Omental fat pad (tissue), 4 donors: ENCODE measurements around the gene TSPOAP1. TPM values are rescaled to one million over a fixed set of nuclear protein-coding genes. Genes with fewer than 3 reads are reported as not detected.

ENCODE experiments used
- ATAC-seq: fragments of 150-250 bp; one replicate; pipeline ENCODE4 v1.9.1; 2016; ENCODE audit warnings: mild to moderate bottlenecking, moderate library complexity; ENCODE audit not compliant: low FRiP score
- DNase-seq: peaks from one replicate; pipeline ENCODE4 v3.0.0-alpha.2; 2019; ENCODE audit warnings: low spot score
- total RNA-seq, 4 donors: library from RNA; depleted of rRNA; stranded (reverse); fragments of >200 nt; gene quantifications; one replicate each; pipeline ENCODE4 v1.1.0, GENCODE V29; 2016
- TF ChIP-seq, protein P1 (sequence below), 3 donors: fragments of 450-650 bp; IDR thresholded peaks; one replicate each; pipeline ENCODE4 v1.5.1; 2016 to 2017; ENCODE audit warnings: antibody characterized with exemption in 3 of 3, mild to moderate bottlenecking in 3 of 3, moderate library complexity in 2 of 3

The TSPOAP1 gene
- total RNA-seq, 4 donors from 2014 or later, result 1.9 to 13.6 (median 5.4) TPM

DNA sequence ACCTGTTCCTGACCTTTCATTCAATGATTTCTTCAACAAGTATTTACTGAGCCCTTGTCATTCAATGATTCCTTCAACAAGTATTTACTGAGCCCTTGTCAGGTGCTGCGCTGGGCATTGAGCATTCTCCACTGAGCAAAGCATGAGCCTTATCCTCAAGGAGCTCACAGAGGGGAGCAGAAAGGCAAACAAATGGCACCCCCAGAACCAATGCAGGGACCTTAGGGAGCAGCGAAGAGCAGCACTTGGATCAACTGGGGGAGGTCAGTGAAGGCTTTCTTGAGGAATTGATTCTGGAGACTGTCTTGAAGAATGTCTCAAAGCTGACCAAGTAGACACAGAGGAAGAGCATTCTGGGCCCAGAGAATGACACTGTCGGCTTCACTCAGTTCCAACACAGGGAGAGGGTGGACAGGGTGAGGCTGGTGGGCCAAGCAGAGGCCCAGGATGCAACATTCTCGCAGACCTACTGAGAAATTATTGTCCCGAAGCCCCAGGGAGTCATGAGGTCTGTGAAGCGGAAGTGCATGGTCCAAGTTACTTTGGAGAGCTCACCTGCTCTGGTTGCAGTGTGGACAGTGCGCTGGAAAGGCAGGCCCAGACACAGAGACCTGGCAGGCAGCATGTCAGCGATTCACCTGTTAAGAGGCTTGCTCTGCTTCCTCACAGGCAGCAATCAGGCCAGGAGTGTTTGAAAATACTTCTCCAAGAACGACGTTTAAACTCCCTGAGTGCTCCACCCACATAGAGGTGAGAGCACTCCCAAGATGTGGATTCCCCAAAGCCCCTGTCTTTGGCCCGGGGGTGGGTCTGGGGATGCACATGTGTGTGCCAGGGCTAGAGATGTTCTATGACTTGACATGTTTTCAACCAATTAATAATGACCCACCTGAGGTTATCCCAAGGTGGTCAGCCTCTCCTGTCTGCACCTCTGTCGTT lies 44.7 kb downstream of the TSPOAP1 start:
- DNase-seq, result no peak
- TF ChIP-seq, protein P1, sequence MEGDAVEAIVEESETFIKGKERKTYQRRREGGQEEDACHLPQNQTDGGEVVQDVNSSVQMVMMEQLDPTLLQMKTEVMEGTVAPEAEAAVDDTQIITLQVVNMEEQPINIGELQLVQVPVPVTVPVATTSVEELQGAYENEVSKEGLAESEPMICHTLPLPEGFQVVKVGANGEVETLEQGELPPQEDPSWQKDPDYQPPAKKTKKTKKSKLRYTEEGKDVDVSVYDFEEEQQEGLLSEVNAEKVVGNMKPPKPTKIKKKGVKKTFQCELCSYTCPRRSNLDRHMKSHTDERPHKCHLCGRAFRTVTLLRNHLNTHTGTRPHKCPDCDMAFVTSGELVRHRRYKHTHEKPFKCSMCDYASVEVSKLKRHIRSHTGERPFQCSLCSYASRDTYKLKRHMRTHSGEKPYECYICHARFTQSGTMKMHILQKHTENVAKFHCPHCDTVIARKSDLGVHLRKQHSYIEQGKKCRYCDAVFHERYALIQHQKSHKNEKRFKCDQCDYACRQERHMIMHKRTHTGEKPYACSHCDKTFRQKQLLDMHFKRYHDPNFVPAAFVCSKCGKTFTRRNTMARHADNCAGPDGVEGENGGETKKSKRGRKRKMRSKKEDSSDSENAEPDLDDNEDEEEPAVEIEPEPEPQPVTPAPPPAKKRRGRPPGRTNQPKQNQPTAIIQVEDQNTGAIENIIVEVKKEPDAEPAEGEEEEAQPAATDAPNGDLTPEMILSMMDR (IDR thresholded peaks at IDR 0.05), result no peak
- ATAC-seq, result no peak

DNA sequence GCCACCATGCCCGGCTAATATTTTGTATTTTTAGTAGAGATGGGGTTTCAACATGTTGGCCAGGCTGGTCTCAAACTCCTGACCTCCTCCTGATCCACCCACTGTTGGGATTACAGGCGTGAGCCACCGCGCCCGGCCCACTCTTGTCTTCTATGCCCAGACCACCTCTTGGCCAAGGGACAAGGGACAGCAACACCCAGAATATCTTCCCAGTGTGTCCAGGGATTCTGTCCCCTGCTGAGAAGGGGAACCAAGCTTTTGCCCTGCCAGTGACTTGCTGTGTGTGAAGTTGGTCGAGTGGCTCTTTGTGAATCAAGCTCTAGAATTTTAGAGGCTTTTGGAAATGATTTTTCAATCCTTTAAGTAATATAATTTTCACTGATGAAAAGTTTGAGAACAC lies 46.2 kb downstream of the TSPOAP1 start:
- DNase-seq (no peak), ATAC-seq (no peak)
- TF ChIP-seq, protein P1 (IDR thresholded peaks at IDR 0.05), result no peak

DNA sequence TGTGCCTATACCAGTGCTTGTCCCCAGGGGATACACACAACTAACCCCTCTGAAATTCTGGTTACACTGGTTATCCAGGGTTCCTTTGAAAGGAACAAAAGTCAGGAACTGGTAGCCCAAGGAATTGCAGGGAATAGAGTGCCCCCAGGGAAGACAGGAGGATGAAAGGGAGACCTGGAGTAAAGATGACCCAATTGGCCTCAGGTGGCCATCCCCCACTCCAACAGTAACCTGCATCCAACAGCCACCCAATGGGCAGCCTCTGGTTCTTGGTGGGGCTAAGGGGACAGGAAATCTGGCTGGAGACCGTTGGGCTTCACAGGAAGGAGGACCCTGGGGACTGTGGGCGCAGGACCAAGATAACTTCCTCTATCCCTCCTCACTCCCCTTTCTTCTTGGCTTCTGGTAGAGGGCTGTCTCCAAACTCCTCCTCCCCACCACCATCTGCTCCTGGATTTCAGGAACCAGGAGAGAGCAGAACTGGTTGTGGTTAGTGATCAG lies 47.0 kb downstream of the TSPOAP1 start:
- TF ChIP-seq, protein P1 (IDR thresholded peaks at IDR 0.05), result no peak
- DNase-seq (no peak), ATAC-seq (no peak)

DNA sequence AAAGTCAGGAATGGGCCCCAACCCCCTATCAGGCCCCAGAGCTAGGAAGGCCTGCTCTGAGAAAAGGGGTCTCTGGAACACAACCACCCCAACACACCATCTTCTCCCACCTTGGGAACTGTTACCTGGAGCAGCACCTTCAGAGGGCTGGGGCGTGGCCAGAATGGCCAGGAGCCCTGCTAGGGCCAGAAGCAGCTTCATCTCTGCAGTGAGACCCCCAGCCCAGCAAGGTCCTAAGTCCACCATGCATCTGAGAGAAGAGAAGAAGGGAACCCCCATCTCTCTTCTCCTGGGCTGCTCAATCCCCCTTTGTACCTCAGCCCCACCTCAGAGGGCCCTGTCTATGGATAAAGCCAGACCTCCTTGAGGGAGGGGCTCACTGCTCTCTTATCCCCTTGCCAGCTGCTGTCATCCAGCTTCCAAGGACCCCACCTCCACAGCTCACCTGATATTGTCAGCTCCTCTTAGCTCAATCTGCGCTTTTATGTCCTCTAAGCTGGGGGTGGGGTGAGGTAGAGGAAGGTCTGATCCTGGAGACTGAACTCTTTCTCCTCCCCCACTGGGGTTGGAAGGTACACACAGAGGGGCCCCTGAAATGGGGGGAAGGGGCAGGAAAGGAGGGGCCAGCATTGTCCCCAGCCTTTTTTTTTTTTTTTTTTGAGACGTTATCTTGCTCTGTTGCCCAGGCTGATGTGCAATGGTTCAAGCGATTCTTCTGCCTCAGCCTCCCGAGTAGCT lies 47.9 kb downstream of the TSPOAP1 start, which contains the start of gene MPO:
MPO (minus strand) TSS at position 456 of the 738 bp plus-strand sequence; CDS start at position 279, 177 bp downstream.
- ATAC-seq (no peak), DNase-seq (no peak)
- TF ChIP-seq, protein P1 (IDR thresholded peaks at IDR 0.05), result no peak

DNA sequence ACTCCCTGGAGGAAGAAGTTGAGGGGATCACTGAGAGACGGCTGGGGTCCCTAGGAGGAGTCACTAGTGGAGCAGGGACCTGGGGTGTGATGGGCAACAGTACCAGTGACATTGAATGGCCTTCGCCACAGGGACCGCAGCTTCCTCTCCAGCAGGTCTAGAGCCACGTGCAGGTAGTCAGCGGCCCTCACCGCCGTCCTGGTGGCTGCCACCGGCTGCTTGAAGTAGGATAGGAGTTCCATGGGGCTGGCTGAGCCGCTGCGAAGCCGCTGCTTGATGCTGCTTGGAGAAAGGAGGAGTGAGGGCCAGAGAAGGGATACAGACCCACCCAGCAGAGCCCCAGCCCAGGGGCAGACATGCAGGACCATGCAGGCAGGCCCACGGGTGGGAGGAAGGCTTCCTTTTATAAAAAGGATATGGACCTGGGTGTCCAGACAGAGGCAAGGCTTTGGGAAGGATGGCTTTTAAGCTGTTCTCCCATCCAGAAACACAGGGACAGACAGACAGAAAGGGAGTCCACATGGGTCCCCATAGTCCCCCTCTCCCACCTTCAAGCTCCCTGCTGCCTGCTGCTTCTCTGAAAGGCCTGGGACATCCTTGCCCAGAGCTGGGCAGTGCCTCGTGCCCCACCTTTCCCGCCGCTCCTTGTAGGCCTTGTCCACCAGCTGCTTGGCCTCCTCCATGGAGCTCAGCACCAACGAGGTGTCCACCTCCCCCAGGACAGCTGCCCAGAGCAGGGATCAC lies 48.7 kb downstream of the TSPOAP1 start:
- no peak for DNase-seq
- TF ChIP-seq, protein P1 (IDR thresholded peaks at IDR 0.05), result no peak
- no peak for ATAC-seq

DNA sequence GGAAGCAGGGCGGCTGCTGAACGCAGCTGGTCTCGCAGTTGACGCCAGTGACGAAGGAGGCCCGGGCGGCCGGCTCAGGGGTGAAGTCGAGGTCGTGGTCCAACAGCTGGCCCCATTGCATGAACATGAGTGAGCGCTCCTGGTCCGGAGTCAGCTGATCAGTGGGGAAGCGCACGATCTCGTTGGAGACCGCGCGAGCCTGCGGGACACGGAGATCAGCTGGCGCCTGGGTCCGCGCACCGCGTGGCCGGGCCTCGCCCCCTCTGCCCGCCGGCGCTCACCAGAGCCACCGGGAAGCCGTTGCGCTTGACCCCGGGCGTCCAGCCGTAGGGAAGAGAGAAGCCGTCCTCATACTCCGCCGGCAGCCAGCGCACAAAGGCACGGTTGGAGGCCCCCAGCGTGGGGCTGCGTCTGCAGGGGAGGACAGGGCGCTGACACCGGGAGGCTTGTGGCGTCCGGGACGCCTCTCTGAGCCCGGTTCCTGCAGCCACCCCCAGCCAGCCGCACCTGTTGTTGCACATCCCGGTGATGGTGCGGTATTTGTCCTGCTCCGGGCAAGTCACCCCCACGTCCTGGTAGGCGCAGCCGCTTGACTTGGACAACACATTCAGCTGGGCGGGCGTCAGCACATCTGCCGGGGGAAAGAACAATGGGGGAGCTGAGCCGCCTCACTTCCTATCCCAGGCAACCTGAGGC lies 49.4 kb downstream of the TSPOAP1 start:
- no peak for DNase-seq
- ATAC-seq, result no peak

More for the DNA sequence above, 49.4 kb downstream of the TSPOAP1 start:
- TF ChIP-seq, protein P1 (IDR thresholded peaks at IDR 0.05), result no peak
